Measurements from ENCODE around the gene CLIP2. TPM values are rescaled to one million over a fixed set of nuclear protein-coding genes. Genes with fewer than 3 reads are reported as not detected.

CLIP2 gene
- total and polyA plus RNA-seq, 8 donors = 20.6 to 32.8 (median 25.6) TPM

DNA sequence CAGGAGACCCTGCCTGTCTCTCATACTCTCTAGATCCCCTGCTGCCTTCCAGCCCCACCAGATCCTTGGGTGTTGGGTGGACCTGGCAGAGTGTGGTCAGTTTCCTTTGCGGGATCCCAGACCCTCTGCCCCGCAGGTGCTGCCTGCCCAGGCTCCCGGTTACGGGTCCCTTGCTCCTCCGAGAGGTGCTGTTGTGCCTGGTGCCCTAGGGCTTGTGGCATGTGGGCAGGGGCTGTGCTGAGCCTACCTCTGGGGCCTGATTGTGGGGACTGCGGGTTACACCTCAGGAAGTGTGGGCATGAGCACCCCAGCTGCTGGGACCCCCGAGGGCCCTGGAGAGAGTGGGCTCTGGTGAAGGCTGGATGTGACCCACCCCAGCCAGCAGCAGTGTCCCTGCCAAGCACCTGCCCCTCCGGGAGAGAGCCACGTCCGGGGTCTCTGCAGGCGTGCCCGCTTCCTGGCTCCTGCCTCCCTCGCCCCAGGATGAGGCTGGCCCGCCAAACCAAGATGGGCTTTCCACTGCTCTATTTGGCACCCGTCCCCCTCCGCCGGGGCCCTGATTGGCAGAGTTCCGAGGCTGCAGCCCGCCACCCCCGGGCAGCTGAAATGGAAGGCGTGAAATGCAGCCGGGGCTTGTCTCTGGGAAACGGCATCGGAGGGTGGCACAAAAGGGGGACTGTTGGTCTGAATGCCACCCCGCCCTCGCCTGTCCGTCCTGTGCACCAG is 17.0 kb downstream of the CLIP2 start:
- Histone ChIP-seq H3K9me3 (no peaks in the 10 kb centered on the region), H3K27ac (no peak overlapping the region), H3K36me3 (no peaks in the 10 kb centered on the region), H3K4me3 (no peak overlapping the region), H3K27me3 (peaks cover 0 to 15% of the 10 kb centered on the region in 2 donors), H3K4me1 (peaks cover 10 to 17% of the 10 kb centered on the region in 2 donors)
- ATAC-seq (no peak), DNase-seq (no peak)
- intact Hi-C loops (cut with DNase I) = no loop called here
- TF ChIP-seq, protein P1, sequence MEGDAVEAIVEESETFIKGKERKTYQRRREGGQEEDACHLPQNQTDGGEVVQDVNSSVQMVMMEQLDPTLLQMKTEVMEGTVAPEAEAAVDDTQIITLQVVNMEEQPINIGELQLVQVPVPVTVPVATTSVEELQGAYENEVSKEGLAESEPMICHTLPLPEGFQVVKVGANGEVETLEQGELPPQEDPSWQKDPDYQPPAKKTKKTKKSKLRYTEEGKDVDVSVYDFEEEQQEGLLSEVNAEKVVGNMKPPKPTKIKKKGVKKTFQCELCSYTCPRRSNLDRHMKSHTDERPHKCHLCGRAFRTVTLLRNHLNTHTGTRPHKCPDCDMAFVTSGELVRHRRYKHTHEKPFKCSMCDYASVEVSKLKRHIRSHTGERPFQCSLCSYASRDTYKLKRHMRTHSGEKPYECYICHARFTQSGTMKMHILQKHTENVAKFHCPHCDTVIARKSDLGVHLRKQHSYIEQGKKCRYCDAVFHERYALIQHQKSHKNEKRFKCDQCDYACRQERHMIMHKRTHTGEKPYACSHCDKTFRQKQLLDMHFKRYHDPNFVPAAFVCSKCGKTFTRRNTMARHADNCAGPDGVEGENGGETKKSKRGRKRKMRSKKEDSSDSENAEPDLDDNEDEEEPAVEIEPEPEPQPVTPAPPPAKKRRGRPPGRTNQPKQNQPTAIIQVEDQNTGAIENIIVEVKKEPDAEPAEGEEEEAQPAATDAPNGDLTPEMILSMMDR (IDR thresholded peaks at IDR 0.05) = no peak

DNA sequence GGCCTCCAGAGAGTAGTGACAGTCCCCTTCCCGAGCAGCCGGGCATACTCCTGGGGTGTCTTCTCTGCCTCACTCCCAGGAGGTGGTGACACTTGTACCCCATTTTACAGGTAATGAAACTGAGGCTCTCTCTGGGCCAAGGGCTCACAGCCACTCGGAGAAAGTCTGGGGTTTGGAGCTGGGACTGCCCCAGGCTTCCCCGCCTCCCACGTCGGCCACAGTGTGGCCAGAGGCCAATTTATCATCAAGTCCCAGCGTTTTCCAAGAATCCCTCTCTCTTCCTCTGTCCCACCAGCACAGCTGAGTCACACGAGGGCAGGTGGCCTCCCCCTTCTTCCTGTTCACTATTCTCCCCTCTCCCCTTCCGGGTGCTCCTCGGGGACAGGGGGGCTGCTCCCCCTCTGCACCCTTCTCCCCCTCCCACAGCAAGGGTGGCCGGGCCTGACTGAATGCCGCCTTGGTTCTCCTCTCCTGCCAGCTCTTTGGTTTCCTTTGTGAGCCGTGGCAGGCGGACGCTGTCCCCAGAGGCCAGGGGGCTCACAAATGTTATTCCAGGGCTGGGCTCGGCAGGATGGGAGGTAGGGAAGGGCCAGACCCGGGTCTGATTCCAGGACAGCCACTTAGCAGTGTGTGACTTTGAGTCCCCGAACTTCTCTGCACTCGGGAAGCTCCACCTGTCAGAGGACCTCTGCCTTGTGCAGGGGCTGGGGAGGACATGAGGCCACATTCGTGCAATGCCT is 17.7 kb downstream of the CLIP2 start:
- peak in 3 of 4 donors; percentile 38 to 75 (median 61) for DNase-seq
- Histone ChIP-seq H3K4me1 (peaks cover 10 to 17% of the 10 kb centered on the region in 2 donors), H3K27ac (peak overlapping the region in 1 of 2 donors; percentile 63), H3K4me3 (no peak overlapping the region), H3K27me3 (peaks cover 0 to 15% of the 10 kb centered on the region in 2 donors), H3K36me3 (no peaks in the 10 kb centered on the region), H3K9me3 (no peaks in the 10 kb centered on the region)
- ATAC-seq = peak; percentile 75
- TF ChIP-seq, protein P1 (IDR thresholded peaks at IDR 0.05) = no peak
- intact Hi-C loops (cut with DNase I) = no loop called here

DNA sequence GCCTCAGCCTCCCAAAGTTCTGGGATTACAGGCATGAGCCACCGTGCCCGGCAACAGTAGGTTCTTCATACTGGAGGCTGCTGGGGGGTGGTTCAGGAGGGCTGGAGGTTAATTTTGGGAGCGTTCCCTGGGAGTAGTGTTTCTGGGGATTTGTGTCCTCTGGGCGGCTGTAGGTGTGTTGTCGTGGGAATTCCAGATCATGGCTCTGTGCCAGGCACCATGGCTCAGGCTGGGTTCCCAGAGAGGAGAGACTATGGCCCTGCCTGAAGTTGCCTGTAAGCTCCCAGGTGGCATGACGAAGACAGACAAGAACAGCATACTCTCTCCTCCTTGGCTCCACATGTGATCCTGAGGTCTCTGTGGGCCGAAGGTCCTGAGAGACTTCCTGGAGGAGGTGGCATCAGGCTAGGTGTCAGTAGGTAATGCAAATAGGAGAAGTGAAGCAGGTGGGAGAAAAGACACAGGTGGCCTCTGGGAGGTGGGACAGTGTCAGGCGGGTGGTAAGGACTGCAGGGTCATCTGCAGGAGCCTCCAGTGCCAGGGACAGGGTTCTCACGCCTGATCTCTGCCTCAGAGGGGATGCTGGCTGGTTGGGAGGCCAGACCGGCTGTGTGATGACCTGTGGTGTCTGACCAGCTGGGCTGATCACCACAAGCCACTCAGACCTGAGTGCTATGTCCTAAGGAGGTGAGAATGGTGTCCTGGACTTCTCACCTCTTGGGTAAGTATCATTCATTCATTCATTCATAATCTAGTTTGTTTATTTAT is 18.7 kb downstream of the CLIP2 start:
- H3K36me3 ChIP-seq = no peaks in the 10 kb centered on the region
- peaks cover 0 to 15% of the 10 kb centered on the region in 2 donors for H3K27me3 ChIP-seq
- H3K4me1 ChIP-seq = peaks cover 10 to 17% of the 10 kb centered on the region in 2 donors
- H3K27ac ChIP-seq = no peak overlapping the region
- intact Hi-C loops (cut with DNase I) = no loop called here
- no peak overlapping the region for H3K4me3 ChIP-seq
- ATAC-seq = no peak
- DNase-seq = no peak
- H3K9me3 ChIP-seq = no peaks in the 10 kb centered on the region
- TF ChIP-seq, protein P1 (IDR thresholded peaks at IDR 0.05) = no peak

DNA sequence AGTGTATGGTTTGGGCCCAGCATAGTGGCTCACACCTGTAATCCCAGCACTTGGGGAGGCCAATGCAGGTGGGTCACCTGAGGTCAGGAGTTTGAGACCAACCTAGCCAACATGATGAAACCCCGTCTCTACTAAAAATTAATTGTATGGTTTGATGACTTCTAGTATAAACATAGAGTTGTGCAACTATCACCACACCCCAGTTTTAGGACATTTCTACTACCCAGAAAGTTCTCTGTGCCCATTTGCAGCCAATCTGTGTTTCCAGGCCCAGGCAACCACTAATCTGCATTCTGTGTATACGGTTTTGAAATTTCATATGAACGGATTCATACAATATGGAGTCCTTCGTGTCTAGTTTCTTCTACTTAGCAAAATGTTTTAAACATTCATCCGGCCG is 20.0 kb downstream of the CLIP2 start:
- H3K27me3 ChIP-seq = peaks cover 0 to 15% of the 10 kb centered on the region in 2 donors
- no peak overlapping the region for H3K4me3 ChIP-seq
- H3K4me1 ChIP-seq = peaks cover 10 to 17% of the 10 kb centered on the region in 2 donors
- H3K27ac ChIP-seq = no peak overlapping the region
- TF ChIP-seq, protein P1 (IDR thresholded peaks at IDR 0.05) = no peak
- H3K36me3 ChIP-seq = no peaks in the 10 kb centered on the region
- no peak for ATAC-seq
- DNase-seq = no peak
- no peaks in the 10 kb centered on the region for H3K9me3 ChIP-seq
- intact Hi-C loops (cut with DNase I) = no loop called here

All from left lung (tissue), 10 donors.